ENCODE measurements around the gene LYPLAL1.

LYPLAL1 gene

DNA sequence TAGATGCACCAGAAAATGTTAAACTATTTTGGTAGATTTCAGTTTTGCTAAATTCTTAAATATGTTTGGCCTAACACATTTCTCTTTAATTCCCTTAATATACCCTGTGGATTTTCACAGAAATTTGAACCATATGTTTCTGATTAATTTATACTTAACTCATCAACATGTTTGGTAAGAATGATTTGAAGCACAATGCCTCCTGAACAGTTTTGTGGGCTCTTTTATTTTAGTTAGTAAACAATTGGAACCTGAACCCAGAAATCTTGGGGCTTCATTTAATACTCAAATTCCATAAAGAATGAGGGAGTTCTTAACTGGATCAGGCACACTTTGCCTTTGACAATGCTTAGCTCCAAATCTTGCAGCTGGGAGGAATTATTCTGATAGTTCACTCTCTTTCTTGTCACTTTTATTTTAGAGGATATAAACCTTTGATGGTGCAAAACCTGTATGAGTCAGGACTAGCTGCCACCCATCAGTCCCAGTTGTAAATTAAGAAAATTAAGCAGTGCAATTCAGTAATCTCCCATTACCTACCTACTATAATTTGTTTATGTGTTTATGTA lies 24.6 kb upstream of the LYPLAL1 start:
- in situ Hi-C loops (cut with MboI; ENCODE audit: low pct_unique_long_range_greater_than_20kb, low sequenced_read_pairs, unreplicated experiment): no loop called here
- TF ChIP-seq CTCF (IDR thresholded peaks at IDR 0.05; ENCODE audit: extremely low read depth, insufficient read depth, missing control alignments): no peak
- no peak for DNase-seq (ENCODE audit: low spot score)

GRCh38 chr1:219149953-219150352 lies 23.7 kb upstream of the LYPLAL1 start:
- TF ChIP-seq CTCF (IDR thresholded peaks at IDR 0.05; ENCODE audit: extremely low read depth, insufficient read depth, missing control alignments): no peak
- DNase-seq (ENCODE audit: low spot score): no peak
- in situ Hi-C loops (cut with MboI; ENCODE audit: low pct_unique_long_range_greater_than_20kb, low sequenced_read_pairs, unreplicated experiment): no loop called here

GRCh38 chr1:219150913-219151312 lies 22.8 kb upstream of the LYPLAL1 start:
- TF ChIP-seq CTCF (IDR thresholded peaks at IDR 0.05; ENCODE audit: extremely low read depth, insufficient read depth, missing control alignments): no peak
- in situ Hi-C loops (cut with MboI; ENCODE audit: low pct_unique_long_range_greater_than_20kb, low sequenced_read_pairs, unreplicated experiment): no loop called here
- DNase-seq (ENCODE audit: low spot score): no peak

DNA sequence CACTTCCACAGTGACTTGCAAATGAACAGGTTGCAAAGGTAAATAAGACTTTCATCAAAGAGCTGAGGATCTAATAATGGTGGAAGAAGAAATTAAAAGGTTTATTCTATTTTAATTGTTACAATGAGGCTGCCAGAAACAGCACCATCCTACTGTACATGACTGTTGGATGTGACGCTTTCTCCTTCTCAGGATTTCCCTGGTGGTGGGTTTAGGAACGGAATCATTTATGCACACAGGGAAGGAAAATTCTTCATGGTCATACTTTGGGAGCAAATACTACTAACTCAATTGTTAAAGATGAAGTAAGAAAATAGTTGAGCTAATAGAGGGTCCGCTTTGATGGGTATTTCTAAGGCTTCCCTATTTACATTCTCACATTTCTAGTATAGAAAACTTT lies 22.2 kb upstream of the LYPLAL1 start:
- in situ Hi-C loops (cut with MboI; ENCODE audit: low pct_unique_long_range_greater_than_20kb, low sequenced_read_pairs, unreplicated experiment): no loop called here
- DNase-seq (ENCODE audit: low spot score): no peak
- no peak for TF ChIP-seq CTCF (IDR thresholded peaks at IDR 0.05; ENCODE audit: extremely low read depth, insufficient read depth, missing control alignments)

GRCh38 chr1:219152751-219153150 lies 20.9 kb upstream of the LYPLAL1 start:
- DNase-seq (ENCODE audit: low spot score): no peak
- in situ Hi-C loops (cut with MboI; ENCODE audit: low pct_unique_long_range_greater_than_20kb, low sequenced_read_pairs, unreplicated experiment): no loop called here
- no peak for TF ChIP-seq CTCF (IDR thresholded peaks at IDR 0.05; ENCODE audit: extremely low read depth, insufficient read depth, missing control alignments)

- in situ Hi-C loops (cut with MboI; ENCODE audit: low pct_unique_long_range_greater_than_20kb, low sequenced_read_pairs, unreplicated experiment): no loop called here
- DNase-seq (ENCODE audit: low spot score): no peak
- TF ChIP-seq CTCF (IDR thresholded peaks at IDR 0.05; ENCODE audit: extremely low read depth, insufficient read depth, missing control alignments): no peak
Measured at GRCh38 chr1:219153723-219154122, 20.0 kb upstream of the LYPLAL1 start.

DNA sequence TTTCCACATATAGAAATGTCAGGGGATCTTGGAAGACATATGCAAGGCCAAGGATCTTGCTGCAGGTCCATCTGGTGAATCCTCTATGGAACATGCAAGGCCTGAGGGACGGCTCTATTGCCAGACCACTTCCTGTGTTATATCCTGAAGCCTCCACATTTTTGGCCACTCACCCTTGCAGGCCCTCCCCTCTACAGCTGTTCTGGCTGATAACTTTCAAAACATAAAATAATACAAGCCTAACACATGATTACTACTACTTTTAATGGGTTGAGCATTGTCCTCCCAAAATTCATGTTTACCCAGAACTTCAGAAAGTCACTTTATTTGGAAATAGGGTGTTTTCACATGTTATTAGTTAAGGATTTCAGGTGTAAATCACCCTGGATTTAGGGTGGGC lies 18.5 kb upstream of the LYPLAL1 start:
- no peak for DNase-seq (ENCODE audit: low spot score)
- in situ Hi-C loops (cut with MboI; ENCODE audit: low pct_unique_long_range_greater_than_20kb, low sequenced_read_pairs, unreplicated experiment): no loop called here
- TF ChIP-seq CTCF (IDR thresholded peaks at IDR 0.05; ENCODE audit: extremely low read depth, insufficient read depth, missing control alignments): no peak

All from GM13977 (cell line).